PC-3 (cell line): ENCODE results near the gene RBM15. TPM values are rescaled to one million over a fixed set of nuclear protein-coding genes. Genes with fewer than 3 reads are reported as not detected.
A peak's percentile ranks its signal among the peaks of the same experiment; 100 is the strongest.

Experiments used
- ATAC-seq: fragments of 200-7000 bp; cut with Tn5 transposase; 2 replicates; pipeline ENCODE4 v1.9.1; 2020; ENCODE audit warnings: mild to moderate bottlenecking, moderate library complexity
- BruUV-seq: library from RNA; stranded (reverse); fragments of 400-500 nt; replicated peaks from 2 replicates; lab custom pipeline; 2021; lab: Mats Ljungman, UMichigan
- CTCF ChIA-PET: fragments of 300-600 bp; sonication (Branson Sonifier 250); formaldehyde crosslinking; loops from one replicate; lab custom pipeline; 2022; ENCODE audit warnings: antibody characterized with exemption; lab: Charles Lee
- POLR2A ChIA-PET: fragments of 300-600 bp; sonication (Branson Sonifier 250); formaldehyde crosslinking; loops from one replicate; lab custom pipeline; 2022; ENCODE audit warnings: antibody characterized with exemption; ENCODE audit not compliant: unreplicated experiment; lab: Charles Lee
- DNase-seq: peaks from one replicate; pipeline ENCODE4 v3.0.0-alpha.2; 2015
- H2AFZ ChIP-seq: fragments of 300-600 bp; sonication (generic); 2 replicates; pipeline ENCODE4 v1.6.0; 2016; ENCODE audit warnings: antibody characterized with exemption, low read length
- H3F3A ChIP-seq: fragments of 300-600 bp; sonication (generic); one replicate; pipeline ENCODE4 v1.6.0; 2017; ENCODE audit warnings: antibody characterized with exemption, low read length, control low read depth, mild to moderate bottlenecking; ENCODE audit not compliant: unreplicated experiment
- H3K27ac ChIP-seq: fragments of 300-600 bp; sonication (generic); 2 replicates; pipeline ENCODE4 v1.5.1; 2016; ENCODE audit warnings: mild to moderate bottlenecking, low read length
- H3K27me3 ChIP-seq: fragments of 300-600 bp; sonication (generic); 2 replicates; pipeline ENCODE4 v1.6.1; 2016; ENCODE audit warnings: low read length, mixed read lengths
- H3K36me3 ChIP-seq: fragments of 300-600 bp; sonication (generic); 2 replicates; pipeline ENCODE4 v1.6.1; 2016; ENCODE audit warnings: low read depth, mixed run types, low read length, mixed read lengths
- H3K4me1 ChIP-seq: fragments of 300-600 bp; sonication (generic); 2 replicates; pipeline ENCODE4 v1.5.1; 2016; ENCODE audit warnings: low read length; ENCODE audit not compliant: insufficient read depth
- H3K4me2 ChIP-seq: fragments of 300-600 bp; sonication (generic); 2 replicates; pipeline ENCODE4 v1.6.0; 2016; ENCODE audit warnings: low read length
- H3K4me3 ChIP-seq: fragments of 300-600 bp; sonication (generic); 2 replicates; pipeline ENCODE4 v1.5.1; 2016; ENCODE audit warnings: mild to moderate bottlenecking, low read length, mixed read lengths
- H3K79me2 ChIP-seq: fragments of 300-600 bp; sonication (generic); 2 replicates; pipeline ENCODE4 v1.6.1; 2017; ENCODE audit warnings: low read length, mixed read lengths
- H3K9ac ChIP-seq: fragments of 300-600 bp; sonication (generic); 2 replicates; pipeline ENCODE4 v1.6.0; 2016; ENCODE audit warnings: mild to moderate bottlenecking, low read length
- H3K9me2 ChIP-seq: fragments of 300-600 bp; sonication (generic); replicated peaks from 2 replicates; pipeline ENCODE4 v1.6.1; 2016; ENCODE audit warnings: mixed run types, low read length, mixed read lengths
- H3K9me3 ChIP-seq: fragments of 300-600 bp; sonication (generic); 2 replicates; pipeline ENCODE4 v1.6.1; 2016; ENCODE audit warnings: low read length, mixed read lengths
- H4K20me1 ChIP-seq: fragments of 300-600 bp; sonication (generic); 2 replicates; pipeline ENCODE4 v1.6.1; 2016; ENCODE audit warnings: low read length, mixed read lengths
- EZH2 ChIP-seq: fragments of 300-600 bp; sonication (generic); IDR thresholded peaks from one replicate; pipeline ENCODE4 v1.6.1; 2017; ENCODE audit warnings: antibody characterized with exemption, mild to moderate bottlenecking, low read length; ENCODE audit not compliant: unreplicated experiment
- EZH2phosphoT487 ChIP-seq: fragments of 300-600 bp; sonication (generic); IDR thresholded peaks from 2 replicates; pipeline ENCODE4 v1.6.1; 2018; ENCODE audit warnings: mild to moderate bottlenecking, antibody characterized with exemption, low read length, borderline replicate concordance
- intact Hi-C: fragments of 100-400 bp; cut with micrococcal nuclease; formaldehyde crosslinking; loops from 2 replicates; pipeline ENCODE4 v1.9.0; 2023
- total RNA-seq: library from RNA; depleted of rRNA; stranded (reverse); fragments of >200 nt; gene quantifications from 2 replicates; pipeline ENCODE4 v1.2.3, GENCODE V29; 2014
- TF ChIP-seq, protein P1 (sequence below): fragments of 300-600 bp; sonication (generic); conservative IDR thresholded peaks from 2 replicates; pipeline ENCODE4 v1.5.1; 2017; ENCODE audit warnings: antibody characterized with exemption, low read depth, mild to moderate bottlenecking, low read length

RBM15 gene
- total RNA-seq, 1 experiment from 2014 or later: 41.3 TPM

DNA sequence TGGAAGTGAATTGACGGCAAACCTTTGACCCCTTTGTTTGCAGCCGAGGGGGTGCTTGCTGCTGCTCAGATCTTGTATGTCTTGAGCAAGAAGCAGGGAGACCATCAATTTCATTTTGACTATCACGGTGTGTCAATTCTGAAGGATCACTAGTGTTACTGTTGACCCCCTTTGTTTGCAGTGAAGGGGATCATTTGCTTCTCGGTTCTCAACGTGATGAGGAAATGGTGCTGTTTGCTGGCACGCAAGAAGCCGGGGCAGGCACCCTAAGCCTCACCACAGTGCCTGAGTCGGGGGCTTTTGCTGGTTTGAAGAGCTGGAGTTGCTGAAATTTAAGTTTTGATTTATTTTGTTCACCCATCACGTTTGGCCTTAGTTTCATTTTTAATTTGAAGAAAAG is 7.5 kb downstream of the RBM15 start:
- DNase-seq: no peak
- Histone ChIP-seq H3K27ac (no peak overlapping the region), H3K4me3 (no peak overlapping the region), H3K9me2 (no peaks in the 10 kb centered on the region), H3K9ac (no peak overlapping the region), H3K27me3 (no peaks in the 10 kb centered on the region), H2AFZ (no peak overlapping the region), H3K36me3 (peaks cover 70% of the 10 kb centered on the region; the same call in 1 of the 2 replicates), H3K4me1 (peaks cover 71% of the 10 kb centered on the region), H3F3A (no peaks in the 10 kb centered on the region), H3K79me2 (peaks cover 100% of the 10 kb centered on the region), H4K20me1 (peaks cover 74% of the 10 kb centered on the region), H3K4me2 (no peak overlapping the region), H3K9me3 (no peaks in the 10 kb centered on the region)
- intact Hi-C loops: no loop called here
- ChIA-PET POLR2A (no interaction called here), CTCF (no interaction called here)
- TF ChIP-seq EZH2: no peak
- TF ChIP-seq, protein P1, sequence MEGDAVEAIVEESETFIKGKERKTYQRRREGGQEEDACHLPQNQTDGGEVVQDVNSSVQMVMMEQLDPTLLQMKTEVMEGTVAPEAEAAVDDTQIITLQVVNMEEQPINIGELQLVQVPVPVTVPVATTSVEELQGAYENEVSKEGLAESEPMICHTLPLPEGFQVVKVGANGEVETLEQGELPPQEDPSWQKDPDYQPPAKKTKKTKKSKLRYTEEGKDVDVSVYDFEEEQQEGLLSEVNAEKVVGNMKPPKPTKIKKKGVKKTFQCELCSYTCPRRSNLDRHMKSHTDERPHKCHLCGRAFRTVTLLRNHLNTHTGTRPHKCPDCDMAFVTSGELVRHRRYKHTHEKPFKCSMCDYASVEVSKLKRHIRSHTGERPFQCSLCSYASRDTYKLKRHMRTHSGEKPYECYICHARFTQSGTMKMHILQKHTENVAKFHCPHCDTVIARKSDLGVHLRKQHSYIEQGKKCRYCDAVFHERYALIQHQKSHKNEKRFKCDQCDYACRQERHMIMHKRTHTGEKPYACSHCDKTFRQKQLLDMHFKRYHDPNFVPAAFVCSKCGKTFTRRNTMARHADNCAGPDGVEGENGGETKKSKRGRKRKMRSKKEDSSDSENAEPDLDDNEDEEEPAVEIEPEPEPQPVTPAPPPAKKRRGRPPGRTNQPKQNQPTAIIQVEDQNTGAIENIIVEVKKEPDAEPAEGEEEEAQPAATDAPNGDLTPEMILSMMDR: no peak
- no peak for TF ChIP-seq EZH2phosphoT487
- BruUV-seq: no TSS peak
- no peak for ATAC-seq

DNA sequence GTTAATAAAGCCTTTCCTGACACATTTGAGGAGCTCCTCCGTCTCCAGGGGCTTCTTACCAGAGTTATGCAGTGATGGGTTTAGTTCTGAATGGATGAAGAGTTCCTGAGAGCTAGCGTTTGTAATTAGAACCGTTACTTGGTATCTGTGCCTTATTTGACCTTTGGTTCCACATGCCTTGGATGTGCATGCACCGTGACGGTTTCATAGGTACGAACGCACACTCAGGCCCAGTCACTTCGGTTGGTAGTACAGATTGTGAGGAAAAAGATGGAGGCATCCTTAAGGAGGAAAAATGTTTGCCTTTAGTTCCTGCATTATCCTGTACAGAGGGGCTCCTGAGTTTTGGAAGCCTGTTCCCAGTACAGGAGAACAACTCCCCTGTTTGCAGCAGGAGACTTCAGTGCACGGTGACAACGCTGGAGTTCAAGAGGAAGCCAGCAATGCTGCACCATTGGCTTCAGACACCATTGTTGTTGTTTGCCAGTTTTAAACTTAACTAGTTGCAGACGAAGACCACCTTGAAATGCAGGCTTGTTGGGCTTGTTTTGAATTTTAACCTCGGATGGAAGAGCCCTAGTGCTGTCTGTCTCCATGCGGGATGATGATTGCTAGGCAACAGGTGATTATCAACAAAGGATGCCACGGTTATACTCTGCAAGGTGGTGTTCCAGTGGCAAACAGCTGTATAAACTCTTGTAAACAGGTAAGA is 8.2 kb downstream of the RBM15 start:
- Histone ChIP-seq H3K4me3 (0 out of 2 replicates have a peak overlapping the region, but pooled peaks have one; percentile 12), H3K9me3 (no peaks in the 10 kb centered on the region), H3K79me2 (peaks cover 100% of the 10 kb centered on the region), H3K36me3 (peaks cover 66% of the 10 kb centered on the region), H3K27me3 (no peaks in the 10 kb centered on the region), H3K27ac (no peak overlapping the region), H3K4me1 (peaks cover 64% of the 10 kb centered on the region), H3K9me2 (no peaks in the 10 kb centered on the region), H4K20me1 (peaks cover 68% of the 10 kb centered on the region), H3F3A (no peaks in the 10 kb centered on the region), H3K4me2 (peak overlapping the region; percentile 34), H3K9ac (no peak overlapping the region), H2AFZ (no peak overlapping the region)
- TF ChIP-seq, protein P1: no peak
- no peak for TF ChIP-seq EZH2phosphoT487
- no peak for TF ChIP-seq EZH2
- DNase-seq (no peak), ATAC-seq (no peak)
- ChIA-PET CTCF (interaction anchor here (0.6 kb wide), 1 partner anchor 8 kb away, joined by 3 read pairs; the partner anchor contains the start of gene RBM15), POLR2A (no interaction called here)
- BruUV-seq: no TSS peak
- intact Hi-C loops: no loop called here

DNA sequence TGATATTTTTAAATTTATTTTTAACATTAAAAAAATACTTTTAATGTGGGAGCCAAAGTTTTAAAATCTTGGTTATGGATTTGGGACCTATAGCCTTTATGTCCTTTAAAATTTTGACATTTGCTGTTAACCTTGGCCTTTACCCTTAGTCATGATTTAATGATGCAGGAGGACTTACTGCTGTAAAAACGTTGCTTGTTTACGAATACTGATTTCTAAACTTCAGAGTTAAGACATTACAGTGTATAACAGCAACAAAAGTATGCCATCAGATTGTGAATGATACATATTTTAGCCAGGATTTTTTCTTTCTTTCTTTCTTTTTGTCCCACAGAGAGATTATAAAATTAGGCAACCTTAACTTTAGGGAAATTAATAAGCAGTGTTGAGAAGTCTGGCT is 8.9 kb downstream of the RBM15 start:
- peaks cover 59% of the 10 kb centered on the region for H3K36me3 ChIP-seq
- peak overlapping the region; percentile 33 for H3K4me2 ChIP-seq
- no peak for ATAC-seq
- no peaks in the 10 kb centered on the region for H3F3A ChIP-seq
- no peaks in the 10 kb centered on the region for H3K27me3 ChIP-seq
- POLR2A ChIA-PET: no interaction called here
- DNase-seq: no peak
- peaks cover 58% of the 10 kb centered on the region for H3K4me1 ChIP-seq
- H3K9me3 ChIP-seq: no peaks in the 10 kb centered on the region
- intact Hi-C loops: no loop called here
- no peak overlapping the region for H2AFZ ChIP-seq
- H3K9me2 ChIP-seq: no peaks in the 10 kb centered on the region
- no peak overlapping the region for H3K9ac ChIP-seq
- no TSS peak for BruUV-seq
- peaks cover 100% of the 10 kb centered on the region for H3K79me2 ChIP-seq
- H4K20me1 ChIP-seq: peaks cover 61% of the 10 kb centered on the region
- CTCF ChIA-PET: interaction anchor here (0.6 kb wide), 1 partner anchor 9 kb away, joined by 3 read pairs; the partner anchor contains the start of gene RBM15
- H3K27ac ChIP-seq: no peak overlapping the region
- H3K4me3 ChIP-seq: peak overlapping the region; percentile 9; the same call in 1 of the 2 replicates
- TF ChIP-seq, protein P1: no peak
- TF ChIP-seq EZH2phosphoT487 (no peak), EZH2 (no peak)
